Ammon's horn (tissue), 1 donor: Measurements from ENCODE around the gene TBX15.
"Not testable (repeated sequence)": the region's sequence is repeated elsewhere in the genome, so short reads cannot be mapped to it uniquely, and the experiment has no call there.

Experiments used
- DNase-seq: peaks from one replicate; pipeline ENCODE4 v3.0.0-alpha.2; 2016; ENCODE audit warnings: low spot score

TBX15 gene

DNA sequence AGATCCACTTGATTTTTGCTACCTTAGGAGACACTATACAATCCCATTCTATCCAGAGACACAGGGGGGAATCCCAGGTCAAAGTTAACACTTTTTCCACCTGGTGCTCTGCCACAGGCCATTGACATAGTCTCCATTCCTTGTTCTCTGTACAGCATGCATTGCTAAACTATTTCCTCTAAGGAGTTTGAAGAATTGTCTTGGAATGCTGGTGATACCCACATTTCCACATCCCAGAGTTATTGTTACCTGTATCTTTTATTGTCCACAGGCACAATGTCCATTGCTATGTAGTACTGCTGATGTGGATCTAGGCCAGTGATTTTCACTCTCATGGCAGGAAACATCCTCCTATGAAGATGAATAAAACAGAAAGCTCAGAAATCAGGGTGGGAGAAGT is 61.9 kb downstream of the TBX15 start:
- DNase-seq = no peak

DNA sequence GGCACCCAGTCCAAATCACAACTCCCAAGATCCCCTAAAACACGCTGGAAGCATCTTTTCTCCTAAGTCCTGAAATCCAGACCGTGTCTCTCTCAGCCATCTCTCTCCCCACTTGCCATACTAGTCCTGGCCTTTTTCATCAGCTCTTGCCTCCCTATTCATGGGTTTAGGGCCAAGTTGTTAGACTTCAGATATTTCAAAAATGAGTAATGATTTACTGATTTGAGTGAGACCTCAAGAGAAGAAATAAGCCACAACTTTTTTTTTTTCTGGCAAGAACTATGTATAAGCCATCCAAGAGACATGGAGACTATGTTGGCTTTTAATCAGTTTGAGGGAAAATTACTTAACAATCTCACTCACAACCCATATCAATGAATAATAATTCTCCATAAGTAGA is 62.5 kb downstream of the TBX15 start:
- no peak for DNase-seq

DNA sequence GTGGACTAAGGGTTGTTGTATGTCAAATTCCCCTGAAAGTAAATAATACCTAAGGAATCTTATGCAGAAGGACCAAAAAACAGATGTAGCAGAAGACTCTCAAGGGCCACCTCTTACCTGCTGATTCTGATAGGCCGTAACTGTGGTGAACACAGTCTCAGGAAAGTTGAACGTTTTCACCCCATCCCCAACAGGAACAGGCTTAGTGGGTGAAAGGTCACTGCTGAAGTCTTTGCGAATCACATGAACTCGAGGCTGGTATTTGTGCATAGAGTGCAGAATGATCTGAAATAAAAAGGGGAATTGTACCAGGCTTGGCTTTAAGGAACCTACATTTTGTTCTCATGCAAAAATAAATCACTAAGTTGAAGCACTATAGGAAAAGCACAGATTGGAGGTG is 64.8 kb downstream of the TBX15 start:
- peak; percentile 20 for DNase-seq

DNA sequence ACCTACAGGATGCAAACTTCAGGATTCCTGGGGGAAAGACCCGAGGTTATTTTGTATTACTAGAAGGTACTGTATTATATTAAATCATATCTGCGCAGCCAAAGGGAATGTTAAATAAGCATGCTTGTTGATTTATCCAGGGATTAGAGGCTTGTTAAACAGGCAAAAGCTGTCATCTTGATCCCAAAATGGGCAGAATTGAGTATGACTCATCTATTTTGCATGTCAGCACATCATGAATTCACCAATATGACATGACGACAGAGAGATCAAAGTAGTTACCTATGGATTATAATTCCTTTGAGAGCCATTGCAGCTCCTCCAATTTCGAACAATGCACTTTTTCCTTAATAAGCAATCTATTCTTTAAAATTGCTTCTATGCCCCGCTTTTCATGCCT is 66.1 kb downstream of the TBX15 start:
- no peak for DNase-seq

DNA sequence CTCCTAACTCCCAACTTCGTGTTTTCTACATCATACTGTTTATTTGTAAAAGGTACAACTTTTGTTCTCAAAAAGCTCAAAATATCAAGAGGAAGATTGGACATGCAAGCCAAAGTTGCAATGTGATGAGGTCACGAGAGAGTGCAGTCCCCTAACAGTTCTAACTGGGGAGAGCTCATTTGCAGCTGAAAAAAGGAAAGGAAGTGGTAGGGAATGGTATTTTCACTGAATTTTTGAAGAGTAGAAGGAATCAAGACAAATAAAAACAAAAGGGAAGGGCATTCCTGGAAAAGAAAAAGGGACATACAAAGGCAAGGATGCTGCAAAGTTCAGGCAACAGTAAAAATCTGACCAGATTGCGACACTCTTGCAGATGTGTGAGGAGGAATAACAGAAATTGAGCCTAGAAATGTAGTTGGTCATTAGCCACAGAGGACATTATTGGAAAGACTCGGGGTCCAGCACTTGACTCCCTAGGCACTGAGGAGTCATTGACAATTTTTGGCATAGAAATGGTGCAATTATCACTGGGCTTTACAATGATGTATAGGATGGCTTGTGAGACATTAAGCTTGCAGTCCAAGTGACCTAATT is 67.9 kb downstream of the TBX15 start:
- no peak for DNase-seq

DNA sequence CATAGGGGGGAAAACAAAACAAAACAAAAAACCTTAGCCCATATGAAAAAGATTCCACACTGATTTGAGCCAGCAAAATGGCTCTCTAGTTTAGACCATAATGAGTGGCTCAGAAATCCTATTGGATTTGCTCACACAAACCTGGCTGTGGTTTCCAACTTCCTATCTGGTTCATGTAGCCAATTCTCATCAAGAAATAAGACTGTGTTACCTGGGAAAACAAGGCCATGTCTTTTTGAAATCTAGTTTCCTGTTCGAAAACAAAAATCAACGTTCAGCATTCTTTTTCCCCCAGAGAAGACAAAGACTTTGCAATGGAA is 69.2 kb downstream of the TBX15 start:
- DNase-seq = no peak

DNA sequence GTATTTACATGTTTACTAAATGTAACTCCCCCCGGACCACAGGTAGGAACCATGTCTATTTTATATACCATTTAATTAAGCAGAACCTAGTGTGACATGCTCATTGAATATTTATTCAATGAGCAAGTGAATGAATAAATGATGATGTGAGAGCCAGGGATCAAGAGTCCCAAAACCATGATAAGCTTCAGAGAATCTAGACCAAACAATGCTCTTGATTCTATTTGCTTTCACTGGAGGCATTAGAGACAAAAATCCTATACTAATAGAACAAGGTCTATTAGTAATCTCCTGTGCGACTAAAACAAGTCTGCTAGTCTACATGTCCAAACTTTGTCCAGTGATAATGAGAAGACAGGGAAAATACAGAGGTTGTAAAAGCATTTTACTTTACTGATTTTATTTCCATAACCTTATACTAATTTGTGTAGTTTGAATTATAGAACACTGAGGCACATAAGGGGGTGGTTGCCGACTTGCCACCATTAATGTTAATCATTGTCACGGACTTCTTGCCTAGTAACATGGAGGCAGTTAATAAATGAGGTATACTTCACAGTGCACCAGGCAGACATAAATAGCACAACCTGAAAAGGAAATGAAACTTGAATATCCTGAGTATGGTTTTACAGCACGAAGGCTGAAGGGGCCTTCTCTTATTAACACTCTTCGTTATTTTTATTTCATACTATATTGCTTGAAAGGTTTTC is 69.8 kb downstream of the TBX15 start:
- DNase-seq = no peak

DNA sequence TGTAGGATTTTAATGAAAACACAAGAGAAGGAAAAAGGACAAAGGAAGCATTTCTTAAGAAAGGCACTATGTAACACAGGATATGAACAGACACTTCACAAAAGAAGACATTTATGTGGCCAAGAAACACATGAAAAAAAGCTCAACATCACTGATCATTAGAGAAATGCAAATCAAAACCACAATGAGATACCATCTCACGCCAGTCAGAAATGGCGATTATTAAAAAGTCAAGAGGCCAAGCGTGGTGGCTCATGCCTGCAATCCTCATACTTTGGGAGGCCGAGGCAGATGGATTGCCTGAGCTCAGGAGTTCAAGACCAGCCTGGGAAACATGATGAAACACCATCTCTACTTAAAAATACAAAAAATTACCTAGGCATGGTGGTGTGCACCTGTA is 71.8 kb downstream of the TBX15 start:
- not testable (repeated sequence) for DNase-seq

DNA sequence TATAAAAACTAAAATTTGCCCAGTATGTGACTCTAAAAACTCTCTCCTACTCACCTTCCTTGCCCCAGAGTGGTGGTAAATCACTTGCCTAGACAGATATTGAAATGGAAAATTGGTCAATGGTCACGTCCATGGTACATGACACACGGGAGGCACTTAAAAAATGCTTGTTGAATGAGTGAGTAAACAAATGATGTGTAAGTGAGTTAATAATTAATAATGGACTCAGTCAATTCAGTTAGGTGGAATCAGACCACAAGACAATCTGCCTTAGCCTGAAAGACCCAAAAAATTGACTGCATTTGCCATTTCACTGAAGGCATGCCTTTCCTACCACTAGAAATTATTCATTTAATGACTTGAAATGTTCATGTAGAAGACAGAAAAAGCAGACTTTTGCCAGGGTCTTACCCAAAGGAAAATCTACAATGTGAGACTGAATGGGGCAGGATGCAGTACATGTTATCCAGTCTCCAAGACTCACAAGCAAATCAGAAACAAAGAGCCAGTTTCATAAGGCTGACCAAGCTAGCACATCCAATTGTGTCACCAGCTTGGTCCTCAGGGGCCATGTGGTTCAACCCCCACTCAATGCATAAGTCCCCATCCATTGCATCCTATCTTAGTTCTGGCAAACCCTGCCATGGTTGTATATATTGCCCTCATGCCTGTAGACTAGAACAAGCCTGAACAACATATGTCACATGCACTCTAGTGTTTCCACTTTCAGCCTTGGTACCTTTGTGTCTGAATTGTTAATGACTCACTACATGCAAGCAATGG is 73.6 kb downstream of the TBX15 start:
- no peak for DNase-seq

DNA sequence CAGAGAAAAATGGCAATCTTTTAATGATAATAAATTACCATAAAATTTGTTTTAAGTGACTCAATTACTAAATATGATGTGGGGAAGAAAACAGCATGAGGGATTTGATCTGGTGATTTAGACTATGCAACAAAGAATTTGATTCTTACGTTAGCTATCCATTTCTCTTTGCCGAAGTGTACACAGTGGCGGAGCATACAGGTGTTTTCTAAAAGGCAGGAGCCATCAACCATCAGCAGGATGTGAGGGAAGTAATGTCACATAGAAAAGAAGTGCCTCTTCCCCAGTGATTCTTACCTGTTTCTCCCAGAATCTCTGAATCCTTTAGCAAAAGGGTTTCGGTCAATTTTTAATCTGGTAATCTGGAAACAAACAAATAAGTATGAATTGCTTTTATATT is 74.3 kb downstream of the TBX15 start:
- DNase-seq = no peak

DNA sequence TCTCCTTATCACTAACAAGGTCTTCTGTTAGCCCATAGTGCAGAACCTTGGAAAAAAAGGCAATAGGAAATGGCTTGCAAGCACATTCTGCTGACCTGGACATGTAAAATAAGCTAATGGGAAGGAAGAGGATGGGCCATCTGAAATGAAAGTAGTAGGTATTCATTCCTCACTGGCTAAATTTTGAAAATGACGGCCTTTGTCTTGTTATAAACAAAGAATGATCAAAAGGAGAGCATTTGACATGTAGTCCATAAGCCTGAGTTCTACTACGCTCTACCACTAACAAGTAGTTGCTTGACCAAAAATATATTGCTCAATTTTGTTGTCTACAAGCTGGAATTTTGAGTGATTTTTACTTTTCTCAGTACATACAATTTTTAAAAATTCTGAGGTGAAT is 75.6 kb downstream of the TBX15 start:
- no peak for DNase-seq

DNA sequence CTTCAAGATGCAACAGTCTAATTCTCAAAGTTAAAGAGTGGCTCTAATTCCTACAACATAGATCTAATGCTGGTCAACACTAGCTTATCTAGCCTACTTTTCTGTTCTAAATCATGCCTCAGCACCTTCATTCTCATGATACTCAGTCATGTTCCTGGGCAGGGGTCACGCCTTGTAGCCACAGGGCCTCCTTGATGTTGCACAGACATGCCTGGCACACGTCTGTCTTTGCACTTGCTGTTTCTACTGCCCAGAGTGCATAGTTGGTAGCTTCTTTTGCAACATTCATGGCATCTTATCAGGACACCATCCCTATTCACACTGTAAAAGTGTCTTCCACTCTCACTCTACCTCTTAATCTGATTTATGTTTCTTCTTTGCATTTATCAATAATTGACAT is 76.6 kb downstream of the TBX15 start:
- no peak for DNase-seq

DNA sequence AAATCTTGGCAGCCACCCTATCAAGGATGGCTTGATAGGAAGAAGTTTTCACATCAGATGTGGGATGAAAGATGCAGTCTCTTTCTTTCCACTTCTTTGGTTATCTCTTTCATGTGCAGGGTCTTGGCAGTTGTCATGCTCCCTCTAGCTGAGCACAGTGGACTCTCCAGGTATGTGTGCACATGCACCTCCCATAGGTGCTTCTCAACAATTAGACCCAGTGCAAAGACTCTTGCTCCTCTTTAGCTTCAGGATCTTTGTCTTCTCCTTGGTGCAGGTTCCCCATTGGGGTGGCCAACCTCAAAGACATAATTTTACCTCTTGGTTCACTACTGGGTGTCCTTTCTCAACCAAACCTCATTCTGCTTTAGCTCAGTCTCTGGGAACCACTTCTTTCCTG is 80.7 kb downstream of the TBX15 start:
- DNase-seq = no peak

DNA sequence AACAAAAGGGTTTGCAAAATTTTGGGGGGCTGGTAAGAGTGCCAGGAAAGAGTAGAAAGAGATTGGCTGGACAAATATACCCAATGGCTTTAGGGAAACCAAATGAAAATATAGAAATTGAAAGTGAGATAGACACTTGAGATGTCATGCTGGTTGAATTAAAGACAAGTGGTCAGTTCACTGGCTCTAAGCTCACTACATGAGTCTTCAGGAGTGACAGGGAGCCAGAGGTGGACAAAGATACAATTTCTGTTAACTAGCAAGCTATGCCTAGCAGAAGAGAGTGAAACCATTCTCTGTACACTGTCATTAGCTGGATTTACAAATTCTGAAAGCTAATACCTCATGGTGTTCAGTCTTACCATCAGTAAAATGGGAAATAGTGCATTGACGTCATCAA is 82.5 kb downstream of the TBX15 start:
- DNase-seq = no peak

DNA sequence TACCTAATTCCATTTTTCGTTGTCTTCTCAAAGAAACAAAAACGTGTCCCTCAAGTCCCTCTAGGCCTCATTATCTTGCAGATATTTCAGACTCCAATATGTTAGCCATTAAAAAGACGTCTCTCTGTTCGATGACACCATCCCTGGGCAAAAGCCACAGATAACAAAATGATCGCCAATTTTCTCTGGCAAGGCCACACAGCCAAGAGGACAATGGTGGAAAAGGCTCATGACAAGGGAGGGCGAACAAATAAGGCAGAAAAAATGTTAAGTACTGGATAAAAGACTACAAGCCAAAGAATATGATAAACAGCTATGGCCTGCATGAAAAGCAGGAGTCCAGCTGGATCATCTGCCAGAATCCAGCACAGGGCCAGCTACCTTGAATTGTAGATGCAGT is 82.9 kb downstream of the TBX15 start:
- no peak for DNase-seq

DNA sequence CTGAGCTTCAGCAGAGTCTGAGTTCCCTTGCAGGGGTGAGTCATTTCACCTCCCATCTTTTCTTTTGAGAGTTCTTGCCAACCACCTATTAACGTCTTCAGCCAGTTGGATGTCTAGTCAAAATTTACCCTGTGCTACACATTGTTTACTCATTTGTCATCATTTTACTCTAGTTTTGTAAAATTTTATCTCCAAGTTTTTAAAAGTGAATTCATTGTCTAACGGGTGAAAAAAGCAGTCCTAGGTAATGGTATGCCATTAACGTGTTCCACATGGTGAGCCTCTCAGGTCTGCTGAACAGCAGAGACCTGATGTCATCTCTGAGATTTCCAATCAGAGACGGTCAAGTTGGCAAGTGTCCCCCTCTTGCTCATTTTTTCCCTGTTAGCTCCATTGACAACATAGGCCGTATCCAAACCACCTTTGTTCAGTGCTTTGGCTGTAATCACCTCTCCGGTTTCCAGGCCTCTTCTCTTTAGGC is 85.4 kb downstream of the TBX15 start:
- DNase-seq = no peak

DNA sequence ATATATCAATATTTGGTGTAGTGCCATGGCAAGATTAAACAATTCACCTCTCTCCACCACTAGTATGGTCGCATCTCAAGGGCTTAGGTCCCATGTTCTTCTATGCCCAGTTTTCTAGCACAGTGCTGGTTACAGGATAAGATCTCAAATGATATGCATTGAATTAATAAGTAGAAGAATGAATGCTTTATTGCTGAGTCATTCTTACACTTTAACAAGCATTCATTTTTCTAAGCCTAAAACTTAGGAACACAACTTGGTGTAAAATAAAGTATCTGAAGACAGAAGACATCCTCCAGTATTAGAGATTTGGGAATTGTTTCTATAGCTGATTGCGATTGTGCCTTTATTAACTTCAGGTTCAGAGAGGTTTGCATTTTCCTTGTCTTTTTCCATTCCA is 85.8 kb downstream of the TBX15 start:
- DNase-seq = no peak

DNA sequence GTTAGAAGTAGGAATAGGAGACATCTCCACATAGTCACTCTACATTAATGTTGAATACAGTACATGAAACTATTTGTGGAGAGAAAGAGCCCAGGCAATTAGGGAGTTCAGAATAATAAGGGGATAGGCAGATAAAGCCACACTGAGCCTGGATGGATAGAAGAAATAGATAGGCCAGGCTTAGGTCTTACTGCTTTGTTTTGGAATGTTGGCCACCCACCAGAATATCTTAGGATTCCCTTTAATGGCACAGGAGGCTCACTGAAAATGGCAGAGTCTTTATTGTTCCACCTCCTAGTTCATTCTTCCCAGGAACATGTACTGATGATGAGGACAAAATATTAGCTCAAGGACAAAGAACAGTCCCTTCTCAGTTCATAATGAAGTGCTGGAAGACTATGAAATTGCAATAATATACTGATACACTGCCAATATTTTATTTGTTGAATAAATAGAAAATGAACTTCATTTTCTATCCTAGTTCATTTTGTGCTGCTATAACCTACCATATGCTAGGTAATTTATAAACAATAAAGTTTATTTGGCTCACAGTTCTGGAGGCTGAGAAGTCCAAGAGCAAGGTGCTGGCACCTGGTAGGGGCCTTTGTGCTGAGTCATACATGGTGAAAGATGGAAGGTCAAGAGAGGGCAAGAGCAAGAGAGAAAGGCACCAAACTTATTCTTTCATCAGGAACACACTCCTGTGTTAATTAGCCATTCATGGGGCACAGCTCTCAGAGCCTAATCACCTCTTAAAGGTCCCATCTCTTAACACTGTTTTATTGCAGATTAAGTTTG is 87.3 kb downstream of the TBX15 start:
- no peak for DNase-seq

DNA sequence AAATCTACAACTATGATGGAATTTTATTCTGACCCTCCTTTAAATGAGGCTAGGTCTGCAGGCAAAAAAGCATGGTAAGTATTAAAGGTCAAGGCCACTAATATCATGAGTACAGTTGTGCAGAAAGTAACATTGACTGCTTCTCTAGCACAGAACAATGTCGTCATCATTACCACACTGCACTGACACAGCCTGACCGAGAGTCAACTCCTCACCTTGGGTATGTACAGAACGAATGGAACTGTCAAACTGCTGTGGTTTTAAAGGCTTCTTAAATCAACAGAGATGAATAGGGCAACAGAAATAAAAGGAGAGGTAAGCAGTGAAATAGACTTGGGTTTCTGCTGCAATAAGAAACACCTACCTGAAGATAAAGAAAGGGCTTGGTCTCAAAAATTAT is 88.8 kb downstream of the TBX15 start:
- no peak for DNase-seq

DNA sequence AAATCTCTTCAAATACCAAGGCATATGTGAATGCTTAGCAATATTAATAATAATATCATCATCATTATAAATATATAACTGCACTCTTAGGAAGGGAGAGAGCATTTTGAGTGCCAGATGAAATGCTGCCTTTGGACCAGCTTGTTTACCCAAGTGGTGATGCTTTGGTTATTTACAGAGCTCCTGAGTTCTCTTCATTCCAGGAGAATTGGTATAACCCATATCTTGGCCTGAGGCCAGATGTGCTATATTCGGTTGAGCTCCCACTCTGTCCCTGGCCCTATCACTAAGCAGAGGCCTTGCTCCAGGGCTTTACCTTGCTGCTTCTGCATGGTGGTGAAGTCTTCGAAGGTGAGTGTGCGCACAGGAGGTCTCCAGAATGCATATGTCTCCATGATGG is 89.4 kb downstream of the TBX15 start:
- no peak for DNase-seq

DNA sequence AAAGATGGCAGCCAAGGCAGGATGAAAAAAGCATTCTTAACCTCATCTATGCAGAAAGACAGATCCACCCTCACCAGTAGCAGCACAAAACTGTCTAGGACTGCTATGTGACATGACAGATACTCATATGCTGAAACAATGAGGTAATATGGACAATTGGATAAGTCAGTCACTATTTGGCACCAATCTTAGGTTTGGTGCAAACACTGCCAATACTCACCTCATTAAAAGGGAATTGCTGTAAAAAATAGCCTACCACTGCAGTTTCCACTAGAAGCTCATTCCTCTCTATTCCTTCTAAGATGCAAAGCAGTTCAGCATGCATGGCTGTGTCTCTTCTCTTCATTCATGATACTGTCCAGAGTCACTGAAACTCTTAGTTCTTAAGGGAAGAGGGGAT is 91.7 kb downstream of the TBX15 start:
- DNase-seq = no peak

DNA sequence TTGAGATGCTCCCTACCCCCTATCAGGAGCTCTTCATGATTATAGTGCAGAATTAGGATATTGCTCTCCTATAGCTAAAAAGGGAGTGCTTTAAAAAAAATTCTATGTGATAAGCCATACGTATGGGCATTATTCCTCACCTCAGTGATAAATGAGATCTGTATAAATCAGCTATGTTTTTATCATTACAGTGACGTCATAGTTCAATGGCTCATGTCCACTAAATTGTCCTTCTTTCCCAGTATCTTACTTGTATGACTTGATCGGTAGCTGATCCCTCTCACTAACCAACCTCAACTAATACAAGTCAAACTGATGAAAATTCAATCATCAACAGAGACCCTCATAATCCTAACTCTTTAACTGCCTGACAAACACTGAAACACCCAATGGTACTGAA is 93.3 kb downstream of the TBX15 start:
- DNase-seq = no peak
